Muscle layer of duodenum (tissue), 2 donors: ENCODE data around the gene TNFSF18.

Experiments used
- H3K27ac ChIP-seq: one replicate; pipeline ENCODE4 v1.7.0; 2013; ENCODE audit warnings: mild to moderate bottlenecking, low read length
- H3K27me3 ChIP-seq: one replicate; pipeline ENCODE4 v1.7.0; 2013; ENCODE audit warnings: low read depth, mild to moderate bottlenecking, control low read depth, low read length
- H3K36me3 ChIP-seq, 2 donors: one replicate each; pipeline ENCODE4 v1.7.0; 2013; ENCODE audit warnings: low read length in 2 of 2, control low read depth in 1 of 2, mild to moderate bottlenecking in 1 of 2; ENCODE audit not compliant: insufficient read depth in 2 of 2, control insufficient read depth in 1 of 2
- H3K4me1 ChIP-seq, 2 donors: one replicate each; pipeline ENCODE4 v1.7.0; 2013; ENCODE audit warnings: low read length in 2 of 2, mild to moderate bottlenecking in 2 of 2, control low read depth in 1 of 2, moderate library complexity in 1 of 2; ENCODE audit not compliant: insufficient read depth in 2 of 2, control insufficient read depth in 1 of 2
- H3K4me3 ChIP-seq, 2 donors: one replicate each; pipeline ENCODE4 v1.7.0; 2013; ENCODE audit warnings: low read length in 2 of 2, low read depth in 1 of 2, mild to moderate bottlenecking in 1 of 2
- H3K9me3 ChIP-seq, 2 donors: one replicate each; pipeline ENCODE4 v1.7.0; 2013; ENCODE audit warnings: low read length in 2 of 2, control low read depth in 1 of 2, mild to moderate bottlenecking in 1 of 2; ENCODE audit not compliant: control insufficient read depth in 1 of 2
- donor health status: healthy.

Gene TNFSF18

GRCh38 chr1:173062150-173062938 is 11.6 kb upstream of the TNFSF18 start:
- no peak overlapping the region for H3K27ac ChIP-seq
- H3K4me1 ChIP-seq = no peaks in the 10 kb centered on the region
- H3K36me3 ChIP-seq = no peaks in the 10 kb centered on the region
- no peaks in the 10 kb centered on the region for H3K9me3 ChIP-seq
- H3K27me3 ChIP-seq = no peaks in the 10 kb centered on the region
- no peak overlapping the region for H3K4me3 ChIP-seq

DNA sequence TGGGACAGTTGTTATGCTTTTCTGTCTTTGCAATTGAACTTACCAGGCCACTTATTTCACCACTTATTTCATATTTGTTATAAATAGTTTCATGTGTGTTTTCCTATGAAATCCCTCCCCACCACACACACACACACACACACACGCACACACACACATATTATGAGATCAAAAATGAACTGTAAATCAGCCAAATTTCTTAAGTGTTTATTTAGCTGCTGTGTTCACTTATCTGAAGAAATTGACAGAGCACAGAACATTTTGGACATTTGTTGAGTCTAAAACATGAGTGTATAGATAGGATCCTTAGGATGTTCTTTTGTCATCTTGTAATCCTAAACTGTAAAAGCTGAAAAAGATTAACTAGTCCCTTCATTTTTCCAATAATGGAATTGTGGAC is 7.8 kb upstream of the TNFSF18 start:
- no peak overlapping the region for H3K27ac ChIP-seq
- no peaks in the 10 kb centered on the region for H3K9me3 ChIP-seq
- no peaks in the 10 kb centered on the region for H3K27me3 ChIP-seq
- no peaks in the 10 kb centered on the region for H3K4me1 ChIP-seq
- H3K36me3 ChIP-seq = no peaks in the 10 kb centered on the region
- H3K4me3 ChIP-seq = no peak overlapping the region

- H3K9me3 ChIP-seq = no peaks in the 10 kb centered on the region
- H3K4me3 ChIP-seq = no peak overlapping the region
- no peaks in the 10 kb centered on the region for H3K36me3 ChIP-seq
- H3K4me1 ChIP-seq = no peaks in the 10 kb centered on the region
- no peak overlapping the region for H3K27ac ChIP-seq
- H3K27me3 ChIP-seq = no peaks in the 10 kb centered on the region
Measured at GRCh38 chr1:173057984-173058383, 7.2 kb upstream of the TNFSF18 start.

DNA sequence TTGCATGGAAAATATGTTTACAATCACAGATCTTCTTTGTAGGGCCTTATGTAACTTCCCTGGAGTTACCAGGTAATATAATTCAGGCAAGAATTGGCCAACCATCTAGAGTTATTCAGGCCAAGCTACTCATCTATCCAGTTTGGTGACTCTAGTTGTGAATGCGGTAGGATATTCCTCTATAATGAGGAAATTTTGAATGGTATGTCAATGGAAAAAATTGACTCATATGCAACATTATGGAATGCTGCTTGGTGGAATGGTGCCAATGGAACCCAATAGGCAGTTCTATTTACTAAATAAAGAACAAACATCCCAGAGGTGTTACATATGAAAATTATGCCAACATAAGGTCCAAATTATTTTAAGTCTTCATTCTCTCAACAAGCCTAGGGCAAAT is 5.6 kb upstream of the TNFSF18 start:
- H3K27me3 ChIP-seq = no peaks in the 10 kb centered on the region
- H3K9me3 ChIP-seq = no peaks in the 10 kb centered on the region
- H3K4me1 ChIP-seq = peaks cover 8 to 13% of the 10 kb centered on the region in 2 donors
- H3K4me3 ChIP-seq = no peak overlapping the region
- H3K27ac ChIP-seq = no peak overlapping the region
- no peaks in the 10 kb centered on the region for H3K36me3 ChIP-seq

DNA sequence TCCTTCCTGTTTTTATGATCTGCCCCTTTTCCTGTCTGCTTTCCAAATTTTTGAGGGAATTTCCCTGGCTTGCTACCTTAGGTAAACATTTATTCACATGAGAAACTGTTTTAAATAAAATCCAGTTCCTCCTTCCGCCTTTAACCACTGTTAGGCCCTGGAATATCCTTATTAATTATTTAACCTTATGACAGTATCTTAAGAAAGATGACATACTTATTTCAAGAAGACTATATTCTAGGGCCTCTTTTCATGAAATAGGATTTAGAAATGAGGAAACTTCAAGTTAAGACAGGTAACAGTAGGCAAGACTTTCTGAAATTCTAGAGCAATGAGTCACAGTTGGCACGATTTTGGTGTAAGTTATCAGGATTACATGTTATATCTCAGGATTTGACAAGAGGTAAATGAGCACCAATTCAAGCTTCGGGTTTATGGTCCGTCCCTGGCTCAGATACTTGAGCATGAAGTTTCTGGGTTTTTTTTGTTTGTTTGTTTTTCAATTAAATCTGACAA is 2.0 kb upstream of the TNFSF18 start:
- H3K27me3 ChIP-seq = no peaks in the 10 kb centered on the region
- no peak overlapping the region for H3K27ac ChIP-seq
- H3K4me3 ChIP-seq = no peak overlapping the region
- H3K4me1 ChIP-seq = peaks cover 12 to 33% of the 10 kb centered on the region in 2 donors
- no peaks in the 10 kb centered on the region for H3K9me3 ChIP-seq
- no peaks in the 10 kb centered on the region for H3K36me3 ChIP-seq

DNA sequence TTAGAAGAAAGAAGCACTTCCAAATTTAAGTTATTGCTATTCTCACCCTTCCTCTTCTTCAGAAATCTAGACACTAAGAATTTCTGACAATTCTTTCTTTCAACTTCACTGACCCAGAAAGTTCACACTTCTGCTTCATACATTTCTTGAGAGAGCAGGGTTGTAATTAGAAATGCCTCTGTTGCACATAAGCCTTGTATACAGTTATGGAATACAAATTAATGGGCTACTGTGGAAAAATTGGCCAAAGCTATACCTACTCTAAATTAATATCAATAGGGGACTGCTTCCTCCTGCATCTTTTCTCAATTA is 1.5 kb downstream of the TNFSF18 start:
- no peaks in the 10 kb centered on the region for H3K9me3 ChIP-seq
- no peaks in the 10 kb centered on the region for H3K27me3 ChIP-seq
- H3K4me1 ChIP-seq = peaks cover 12 to 33% of the 10 kb centered on the region in 2 donors
- H3K4me3 ChIP-seq = no peak overlapping the region
- no peaks in the 10 kb centered on the region for H3K36me3 ChIP-seq
- no peak overlapping the region for H3K27ac ChIP-seq

GRCh38 chr1:173048621-173049321 is 2.0 kb downstream of the TNFSF18 start:
- H3K27me3 ChIP-seq = no peaks in the 10 kb centered on the region
- peaks cover 12 to 33% of the 10 kb centered on the region in 2 donors for H3K4me1 ChIP-seq
- no peak overlapping the region for H3K27ac ChIP-seq
- H3K4me3 ChIP-seq = no peak overlapping the region
- no peaks in the 10 kb centered on the region for H3K36me3 ChIP-seq
- H3K9me3 ChIP-seq = no peaks in the 10 kb centered on the region

- Histone ChIP-seq H3K27me3 (no peaks in the 10 kb centered on the region), H3K4me3 (no peak overlapping the region), H3K4me1 (peaks cover 0 to 4% of the 10 kb centered on the region in 2 donors), H3K36me3 (no peaks in the 10 kb centered on the region), H3K27ac (no peak overlapping the region), H3K9me3 (no peaks in the 10 kb centered on the region)
Measured at GRCh38 chr1:173044656-173045055, 6.1 kb downstream of the TNFSF18 start.

GRCh38 chr1:173043253-173043652 is 7.5 kb downstream of the TNFSF18 start:
- Histone ChIP-seq H3K4me3 (no peak overlapping the region), H3K36me3 (no peaks in the 10 kb centered on the region), H3K9me3 (no peaks in the 10 kb centered on the region), H3K27ac (no peak overlapping the region), H3K27me3 (no peaks in the 10 kb centered on the region), H3K4me1 (no peaks in the 10 kb centered on the region)

DNA sequence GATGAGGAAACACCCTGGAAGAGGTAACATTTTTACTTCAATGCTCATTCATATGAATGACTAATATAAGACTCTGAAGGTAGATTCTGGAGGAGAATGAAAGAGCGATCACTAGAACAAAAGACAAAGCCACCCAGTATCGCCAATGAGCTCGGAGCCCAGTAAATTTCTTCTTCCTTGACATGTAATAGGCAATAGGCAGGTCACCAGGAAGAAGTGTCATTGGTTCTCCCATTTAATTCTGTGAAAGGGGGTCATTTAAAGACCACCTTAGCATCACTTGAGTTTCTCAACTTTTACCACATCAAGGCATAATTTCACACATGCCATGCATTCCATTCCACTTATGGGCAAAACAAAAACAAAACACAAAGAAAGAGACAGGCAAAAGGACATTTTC is 7.9 kb downstream of the TNFSF18 start:
- Histone ChIP-seq H3K4me1 (no peaks in the 10 kb centered on the region), H3K4me3 (no peak overlapping the region), H3K27me3 (no peaks in the 10 kb centered on the region), H3K36me3 (no peaks in the 10 kb centered on the region), H3K27ac (no peak overlapping the region), H3K9me3 (no peaks in the 10 kb centered on the region)

GRCh38 chr1:173039626-173040025 is 11.1 kb downstream of the TNFSF18 start:
- Histone ChIP-seq H3K36me3 (no peaks in the 10 kb centered on the region), H3K27me3 (no peaks in the 10 kb centered on the region), H3K4me1 (no peaks in the 10 kb centered on the region), H3K9me3 (no peaks in the 10 kb centered on the region), H3K4me3 (no peak overlapping the region), H3K27ac (no peak overlapping the region)
